Measurements from ENCODE around the gene ZBTB7C. TPM values are rescaled to one million over a fixed set of nuclear protein-coding genes. Genes with fewer than 3 reads are reported as not detected.

The ZBTB7C gene
- total RNA-seq, 1 donor from 2014 or later, result 0.57 TPM

DNA sequence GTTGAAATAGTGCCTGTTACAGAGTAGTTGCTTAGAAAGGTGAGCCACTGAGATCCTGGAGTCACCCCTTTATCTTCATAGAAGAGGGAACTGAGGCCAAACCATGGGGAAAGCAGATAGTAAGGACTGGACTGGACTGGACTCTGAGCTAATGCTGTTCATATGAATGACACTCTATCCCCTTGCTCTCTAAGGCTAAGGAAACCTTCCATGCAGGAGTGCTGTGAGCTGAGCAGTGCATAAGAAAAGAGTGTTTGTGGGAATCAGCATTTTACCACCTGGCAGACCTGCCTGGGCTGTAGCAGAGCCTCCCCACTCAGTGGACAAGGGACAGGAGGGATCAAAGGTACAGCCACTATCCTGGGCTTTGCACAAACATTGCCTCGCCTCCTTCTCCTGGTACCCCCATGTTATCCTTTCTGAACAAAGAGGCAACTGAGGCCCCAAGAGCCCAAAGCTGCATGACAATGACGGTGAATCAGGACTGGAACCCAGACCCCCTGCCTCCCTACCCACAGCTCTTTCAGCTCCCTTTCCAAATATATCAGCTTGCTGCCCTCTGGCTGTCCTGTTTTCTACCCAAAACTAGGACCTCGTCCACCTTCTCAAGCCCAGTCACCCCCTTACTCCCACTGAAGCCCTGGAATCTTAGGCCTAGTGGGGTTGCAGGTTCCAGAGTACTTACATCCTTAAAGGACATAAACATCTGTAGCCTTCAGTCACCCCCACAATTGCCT is 227.9 kb downstream of the ZBTB7C start:
- Mint-ChIP-seq H3K4me3 (ENCODE audit: low read depth) (no peak overlapping the region), H3K27me3 (peaks cover 8% of the 10 kb centered on the region), H3K27ac (no peak overlapping the region), H3K36me3 (ENCODE audit: insufficient read depth) (no peaks in the 10 kb centered on the region), H3K9me3 (ENCODE audit: low read depth) (no peaks in the 10 kb centered on the region), H3K4me1 (ENCODE audit: low read depth) (peaks cover 16% of the 10 kb centered on the region)
- TF ChIP-seq, protein P1, sequence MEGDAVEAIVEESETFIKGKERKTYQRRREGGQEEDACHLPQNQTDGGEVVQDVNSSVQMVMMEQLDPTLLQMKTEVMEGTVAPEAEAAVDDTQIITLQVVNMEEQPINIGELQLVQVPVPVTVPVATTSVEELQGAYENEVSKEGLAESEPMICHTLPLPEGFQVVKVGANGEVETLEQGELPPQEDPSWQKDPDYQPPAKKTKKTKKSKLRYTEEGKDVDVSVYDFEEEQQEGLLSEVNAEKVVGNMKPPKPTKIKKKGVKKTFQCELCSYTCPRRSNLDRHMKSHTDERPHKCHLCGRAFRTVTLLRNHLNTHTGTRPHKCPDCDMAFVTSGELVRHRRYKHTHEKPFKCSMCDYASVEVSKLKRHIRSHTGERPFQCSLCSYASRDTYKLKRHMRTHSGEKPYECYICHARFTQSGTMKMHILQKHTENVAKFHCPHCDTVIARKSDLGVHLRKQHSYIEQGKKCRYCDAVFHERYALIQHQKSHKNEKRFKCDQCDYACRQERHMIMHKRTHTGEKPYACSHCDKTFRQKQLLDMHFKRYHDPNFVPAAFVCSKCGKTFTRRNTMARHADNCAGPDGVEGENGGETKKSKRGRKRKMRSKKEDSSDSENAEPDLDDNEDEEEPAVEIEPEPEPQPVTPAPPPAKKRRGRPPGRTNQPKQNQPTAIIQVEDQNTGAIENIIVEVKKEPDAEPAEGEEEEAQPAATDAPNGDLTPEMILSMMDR (IDR thresholded peaks at IDR 0.05; ENCODE audit: unreplicated experiment), result no peak
- no peak for DNase-seq (ENCODE audit: low spot score, unreplicated experiment)

GRCh38 chr18:48179666-48180065 is 229.5 kb downstream of the ZBTB7C start:
- DNase-seq (ENCODE audit: low spot score, unreplicated experiment), result no peak
- Mint-ChIP-seq H3K36me3 (ENCODE audit: insufficient read depth) (no peaks in the 10 kb centered on the region), H3K9me3 (ENCODE audit: low read depth) (no peaks in the 10 kb centered on the region), H3K4me1 (ENCODE audit: low read depth) (peaks cover 8% of the 10 kb centered on the region), H3K27ac (no peak overlapping the region), H3K4me3 (ENCODE audit: low read depth) (no peak overlapping the region), H3K27me3 (peaks cover 8% of the 10 kb centered on the region)
- TF ChIP-seq, protein P1 (IDR thresholded peaks at IDR 0.05; ENCODE audit: unreplicated experiment), result no peak

DNA sequence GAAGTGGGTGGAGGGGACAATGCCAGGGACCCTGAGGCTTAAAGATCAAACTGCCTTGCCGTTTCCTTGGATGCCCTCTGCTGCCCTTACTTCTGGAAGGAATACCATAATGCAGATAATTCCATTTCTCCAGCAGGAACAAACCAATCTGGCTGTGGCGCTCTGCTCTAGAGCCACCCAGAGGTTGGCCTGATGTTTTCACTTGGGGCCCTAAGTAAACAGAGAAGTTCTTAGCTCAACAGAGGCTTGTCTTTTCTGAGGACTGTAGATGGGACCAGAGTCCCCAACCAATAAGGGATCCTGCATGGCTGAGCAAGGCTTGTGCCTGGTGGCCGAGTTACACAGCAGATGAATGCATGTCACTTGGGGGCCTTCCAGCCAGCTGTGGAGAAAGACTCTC is 230.2 kb downstream of the ZBTB7C start:
- no peak for DNase-seq (ENCODE audit: low spot score, unreplicated experiment)
- Mint-ChIP-seq H3K9me3 (ENCODE audit: low read depth) (no peaks in the 10 kb centered on the region), H3K4me3 (ENCODE audit: low read depth) (no peak overlapping the region), H3K27ac (no peak overlapping the region), H3K36me3 (ENCODE audit: insufficient read depth) (no peaks in the 10 kb centered on the region), H3K27me3 (peaks cover 8% of the 10 kb centered on the region), H3K4me1 (ENCODE audit: low read depth) (peaks cover 8% of the 10 kb centered on the region)
- TF ChIP-seq, protein P1 (IDR thresholded peaks at IDR 0.05; ENCODE audit: unreplicated experiment), result no peak

DNA sequence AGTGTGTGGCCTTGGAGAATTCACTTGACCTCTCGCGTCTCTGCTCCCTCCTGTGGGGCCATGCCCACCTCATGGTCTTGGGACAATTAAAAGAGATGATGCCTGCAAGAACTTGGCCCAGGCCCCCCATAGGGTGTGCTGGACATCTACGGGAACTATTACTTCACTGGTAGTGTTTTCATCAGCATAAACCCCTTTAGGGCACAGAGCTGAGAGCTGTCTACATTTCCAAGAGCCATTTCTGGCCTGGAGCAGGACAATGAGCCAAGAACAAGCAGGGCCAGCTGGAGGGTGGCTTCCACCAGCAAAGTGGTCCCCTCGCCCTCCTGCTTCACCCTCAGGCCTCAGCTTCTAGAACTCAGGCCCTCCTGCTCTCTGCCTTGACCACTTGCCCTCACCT is 232.3 kb downstream of the ZBTB7C start:
- H3K4me3 Mint-ChIP-seq (ENCODE audit: low read depth), result no peak overlapping the region
- no peaks in the 10 kb centered on the region for H3K9me3 Mint-ChIP-seq (ENCODE audit: low read depth)
- no peaks in the 10 kb centered on the region for H3K36me3 Mint-ChIP-seq (ENCODE audit: insufficient read depth)
- DNase-seq (ENCODE audit: low spot score, unreplicated experiment), result no peak
- H3K27me3 Mint-ChIP-seq, result peaks cover 7% of the 10 kb centered on the region
- TF ChIP-seq, protein P1 (IDR thresholded peaks at IDR 0.05; ENCODE audit: unreplicated experiment), result no peak
- no peak overlapping the region for H3K27ac Mint-ChIP-seq
- H3K4me1 Mint-ChIP-seq (ENCODE audit: low read depth), result peaks cover 3% of the 10 kb centered on the region

DNA sequence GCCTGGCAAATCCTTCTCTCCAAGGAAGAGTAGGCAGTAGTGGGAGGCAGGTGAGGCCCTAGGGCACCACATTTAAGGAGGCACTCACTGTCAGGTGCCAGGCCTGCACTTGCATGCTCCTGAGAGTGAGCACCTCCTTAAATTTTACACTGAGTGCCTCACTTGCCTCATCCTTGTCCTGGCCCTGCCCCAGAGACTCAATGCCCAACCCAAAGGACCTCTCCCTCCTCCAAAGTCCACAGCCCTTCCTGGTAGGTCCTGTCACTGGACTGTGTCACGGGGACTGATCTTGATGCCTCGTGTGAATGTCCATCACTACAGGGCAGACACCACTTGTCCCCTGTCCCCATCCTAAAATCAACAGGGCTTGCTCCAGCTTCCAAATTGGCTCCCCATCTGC is 235.6 kb downstream of the ZBTB7C start:
- Mint-ChIP-seq H3K4me3 (ENCODE audit: low read depth) (no peak overlapping the region), H3K27ac (no peak overlapping the region), H3K27me3 (peaks cover 2% of the 10 kb centered on the region), H3K36me3 (ENCODE audit: insufficient read depth) (no peaks in the 10 kb centered on the region), H3K4me1 (ENCODE audit: low read depth) (peaks cover 4% of the 10 kb centered on the region), H3K9me3 (ENCODE audit: low read depth) (no peaks in the 10 kb centered on the region)
- TF ChIP-seq, protein P1 (IDR thresholded peaks at IDR 0.05; ENCODE audit: unreplicated experiment), result no peak
- no peak for DNase-seq (ENCODE audit: low spot score, unreplicated experiment)

Measured in progenitor cell of endocrine pancreas (in vitro differentiated cells).